CD4-positive, alpha-beta T cell (primary cell): ENCODE results near the gene ZDHHC8. TPM values are rescaled to one million over a fixed set of nuclear protein-coding genes. Genes with fewer than 3 reads are reported as not detected.

Experiments
- ATAC-seq: fragments of 200-7000 bp; cut with Tn5 transposase; one replicate; pipeline ENCODE4 v1.10.0; 2022; ENCODE audit warnings: mild to moderate bottlenecking; ENCODE audit not compliant: poor library complexity
- CTCF ChIA-PET: fragments of 350-600 bp; sonication (Branson Sonifier 250); formaldehyde crosslinking; loops from one replicate; lab custom pipeline; 2021; ENCODE audit warnings: antibody characterized with exemption, inconsistent platforms; lab: Charles Lee
- POLR2A ChIA-PET: fragments of 350-600 bp; sonication (Branson Sonifier 250); formaldehyde crosslinking; loops from one replicate; lab custom pipeline; 2021; ENCODE audit warnings: antibody characterized with exemption, inconsistent platforms; lab: Charles Lee
- DNase-seq, 14 experiments: peaks; one replicate each; pipeline ENCODE4 v3.0.0-alpha.2; 2013 to 2020; ENCODE audit warnings: mixed read lengths in 2 of 14
- H3K27ac ChIP-seq, 2 donors: one replicate each; pipeline versions ENCODE4 v1.5.1 to v1.7.0; 2013; ENCODE audit warnings: low read length in 2 of 2, low read depth in 1 of 2, mild to moderate bottlenecking in 1 of 2
- H3K27me3 ChIP-seq, 2 experiments: 1 replicate in 1 of 2; 2 replicates in 1 of 2; pipeline versions ENCODE4 v1.6.1 to v1.7.0; 2013; ENCODE audit warnings: low read length in 2 of 2, control low read depth in 1 of 2, mild to moderate bottlenecking in 1 of 2, moderate library complexity in 1 of 2; ENCODE audit not compliant: insufficient read depth in 2 of 2, control insufficient read depth in 1 of 2
- H3K36me3 ChIP-seq: one replicate; pipeline ENCODE4 v1.6.1; 2013; ENCODE audit warnings: low read length, control low read depth; ENCODE audit not compliant: insufficient read depth
- H3K4me1 ChIP-seq: one replicate; pipeline ENCODE4 v1.6.1; 2013; ENCODE audit warnings: low read length, control low read depth; ENCODE audit not compliant: insufficient read depth
- H3K4me3 ChIP-seq: one replicate; pipeline ENCODE4 v1.5.1; 2013; ENCODE audit warnings: mild to moderate bottlenecking, low read length, moderate library complexity
- H3K9me3 ChIP-seq, 2 experiments: 1 replicate in 1 of 2; 2 replicates in 1 of 2; pipeline versions ENCODE4 v1.6.1 to v1.7.0; 2013; ENCODE audit warnings: low read length in 2 of 2, mild to moderate bottlenecking in 2 of 2, control low read depth in 1 of 2, moderate library complexity in 1 of 2; ENCODE audit not compliant: control insufficient read depth in 1 of 2, insufficient read depth in 1 of 2
- H3K27ac Mint-ChIP-seq: one replicate; pipeline ENCODE4 v1.8.0; 2020; ENCODE audit warnings: mixed read lengths
- H3K27me3 Mint-ChIP-seq: one replicate; pipeline ENCODE4 v1.8.0; 2021; ENCODE audit warnings: mixed read lengths
- H3K36me3 Mint-ChIP-seq: one replicate; pipeline ENCODE4 v1.8.0; 2021; ENCODE audit warnings: low read depth, mixed read lengths
- H3K4me1 Mint-ChIP-seq: one replicate; pipeline ENCODE4 v1.8.0; 2021; ENCODE audit warnings: low read depth, mixed read lengths
- H3K4me3 Mint-ChIP-seq: one replicate; pipeline ENCODE4 v1.8.0; 2020; ENCODE audit warnings: mild to moderate bottlenecking, mixed read lengths
- H3K9me3 Mint-ChIP-seq: one replicate; pipeline ENCODE4 v1.8.0; 2020; ENCODE audit warnings: mixed read lengths
- CTCF ChIP-seq: fragments of 200-600 bp; IDR thresholded peaks from one replicate; pipeline ENCODE4 v1.8.0; 2022; ENCODE audit warnings: antibody characterized with exemption, mild to moderate bottlenecking
- intact Hi-C, 2 experiments: fragments of 100-400 bp; cut with DNase I in 1 of 2; cut with micrococcal nuclease in 1 of 2; formaldehyde crosslinking; loops; one replicate each; pipeline versions ENCODE4 v1.15.1 to v1.9.0; 2023 to 2025; cut with DNase I, micrococcal nuclease
- total RNA-seq, 174 experiments: library from RNA in 2 of 174; stranded (reverse) in 2 of 174; gene quantifications; one replicate each; pipeline ENCODE4 v1.2.3 and lab custom pipeline; 2021 to 2026

ZDHHC8 gene
- total RNA-seq, 2 experiments from 2014 or later = 44.9 to 49.3 TPM

- ChIA-PET CTCF (no interaction called here), POLR2A (no interaction called here)
- DNase-seq (no peak), ATAC-seq (no peak)
- Histone ChIP-seq H3K4me1 (peaks cover 2% of the 10 kb centered on the region), H3K27me3 (peaks cover 0 to under 1% of the 10 kb centered on the region in 2 experiments), H3K4me3 (no peak overlapping the region), H3K27ac (no peak overlapping the region), H3K36me3 (no peaks in the 10 kb centered on the region), H3K9me3 (no peaks in the 10 kb centered on the region)
- Mint-ChIP-seq H3K27me3 (no peaks in the 10 kb centered on the region), H3K4me1 (no peaks in the 10 kb centered on the region), H3K9me3 (no peaks in the 10 kb centered on the region), H3K27ac (no peak overlapping the region), H3K4me3 (no peak overlapping the region), H3K36me3 (no peaks in the 10 kb centered on the region)
- intact Hi-C loops = no loop called here
- no peak for TF ChIP-seq CTCF
Observed at GRCh38 chr22:20149257-20150250, 17.9 kb downstream of the ZDHHC8 start.

GRCh38 chr22:20150381-20151275 is 19.0 kb downstream of the ZDHHC8 start, which contains the start of gene CCDC188:
Gene CCDC188, minus strand, starts transcription at chr22:20151055. Its CDS starts 69 bp downstream, at chr22:20150986.
- no peaks in the 10 kb centered on the region for H3K36me3 Mint-ChIP-seq
- peaks cover 0 to 4% of the 10 kb centered on the region in 2 experiments for H3K27me3 ChIP-seq
- no peak for DNase-seq
- H3K4me1 Mint-ChIP-seq = no peaks in the 10 kb centered on the region
- no peaks in the 10 kb centered on the region for H3K9me3 Mint-ChIP-seq
- TF ChIP-seq CTCF = no peak
- no peaks in the 10 kb centered on the region for H3K36me3 ChIP-seq
- H3K27ac ChIP-seq = no peak within 1 kb of the TSS
- no peak for ATAC-seq
- H3K4me3 ChIP-seq = no peak within 1 kb of the TSS
- H3K9me3 ChIP-seq = no peaks in the 10 kb centered on the region
- ChIA-PET POLR2A (no interaction called here), CTCF (no interaction called here)
- intact Hi-C loops = no loop called here
- no peak within 1 kb of the TSS for H3K4me3 Mint-ChIP-seq
- H3K4me1 ChIP-seq = peaks cover 13% of the 10 kb centered on the region
- H3K27me3 Mint-ChIP-seq = no peaks in the 10 kb centered on the region
- H3K27ac Mint-ChIP-seq = no peak within 1 kb of the TSS

- CTCF ChIA-PET = no interaction called here
- H3K4me1 ChIP-seq = peaks cover 15% of the 10 kb centered on the region
- DNase-seq (no peak), ATAC-seq (no peak)
- no peaks in the 10 kb centered on the region for H3K36me3 Mint-ChIP-seq
- H3K36me3 ChIP-seq = no peaks in the 10 kb centered on the region
- H3K4me3 ChIP-seq = no peak overlapping the region
- no peak overlapping the region for H3K27ac ChIP-seq
- TF ChIP-seq CTCF = no peak
- no peak overlapping the region for H3K27ac Mint-ChIP-seq
- intact Hi-C loops = no loop called here
- H3K27me3 ChIP-seq = peaks cover 4 to 6% of the 10 kb centered on the region in 2 experiments
- no peaks in the 10 kb centered on the region for H3K9me3 Mint-ChIP-seq
- no peaks in the 10 kb centered on the region for H3K27me3 Mint-ChIP-seq
- H3K4me3 Mint-ChIP-seq = no peak overlapping the region
- H3K4me1 Mint-ChIP-seq = no peaks in the 10 kb centered on the region
- POLR2A ChIA-PET = no interaction called here
- no peaks in the 10 kb centered on the region for H3K9me3 ChIP-seq
Observed at GRCh38 chr22:20151276-20151588, 19.6 kb downstream of the ZDHHC8 start.
